Vagina (tissue), 2 donors: ENCODE measurements around the gene TBC1D22A. TPM values are rescaled to one million over a fixed set of nuclear protein-coding genes. Genes with fewer than 3 reads are reported as not detected.

ENCODE experiments used
- DNase-seq, 2 donors: peaks; one replicate each; pipeline ENCODE4 v3.0.0-alpha.2; 2017; ENCODE audit errors: extremely low spot score in 2 of 2
- H3K27ac ChIP-seq: fragments of 200-600 bp; sonication (generic); one replicate; pipeline ENCODE4 v1.5.1; 2019
- H3K27me3 ChIP-seq: fragments of 200-600 bp; sonication (generic); one replicate; pipeline ENCODE4 v1.5.1; 2019
- H3K36me3 ChIP-seq, 2 donors: fragments of 200-600 bp; sonication (generic); one replicate each; pipeline ENCODE4 v1.5.1; 2017 to 2019
- H3K4me1 ChIP-seq: fragments of 200-600 bp; sonication (generic); one replicate; pipeline ENCODE4 v1.5.1; 2019
- H3K4me3 ChIP-seq, 2 donors: fragments of 200-600 bp; sonication (generic); 1 replicate in 1 of 2; 2 replicates in 1 of 2; pipeline ENCODE4 v1.5.1; 2016 to 2019
- H3K9me3 ChIP-seq: fragments of 200-600 bp; sonication (generic); one replicate; pipeline ENCODE4 v1.5.1; 2019
- POLR2A ChIP-seq, 2 donors: fragments of 450-650 bp; IDR thresholded peaks; one replicate each; pipeline ENCODE4 v1.6.1; 2017; ENCODE audit warnings: antibody characterized with exemption in 2 of 2, mild to moderate bottlenecking in 2 of 2, moderate library complexity in 2 of 2
- POLR2AphosphoS5 ChIP-seq, 2 donors: sonication (generic); formaldehyde crosslinking; IDR thresholded peaks; one replicate each; pipeline ENCODE4 v1.9.0; 2017; ENCODE audit warnings: antibody characterized with exemption in 2 of 2, mild to moderate bottlenecking in 2 of 2, low read depth in 1 of 2; ENCODE audit not compliant: insufficient read depth in 1 of 2
- intact Hi-C: fragments of 100-400 bp; cut with DNase I; formaldehyde crosslinking; loops from one replicate; pipeline ENCODE4 v1.15.1; 2023
- total RNA-seq: library from RNA; depleted of rRNA; stranded (reverse); fragments of >200 nt; gene quantifications from one replicate; pipeline ENCODE4 v1.2.3, GENCODE V29; 2016
- TF ChIP-seq, protein P1 (sequence below), 3 experiments: fragments of 450-650 bp in 2 of 3; fragments of 200-600 bp in 1 of 3; sonication (generic) in 1 of 3; IDR thresholded peaks; one replicate each; pipeline ENCODE4 v1.5.1; 2017 to 2019; ENCODE audit warnings: antibody characterized with exemption in 3 of 3, mild to moderate bottlenecking in 2 of 3, moderate library complexity in 2 of 3

Gene TBC1D22A
- total RNA-seq, 1 donor from 2014 or later, result 38.3 TPM

- intact Hi-C loops, result no loop called here
These were observed 428.0 kb downstream of the TBC1D22A start for GRCh38 chr22:47190276-47190956.

GRCh38 chr22:47190957-47191670, 428.7 kb downstream of the TBC1D22A start:
- TF ChIP-seq, protein P1, sequence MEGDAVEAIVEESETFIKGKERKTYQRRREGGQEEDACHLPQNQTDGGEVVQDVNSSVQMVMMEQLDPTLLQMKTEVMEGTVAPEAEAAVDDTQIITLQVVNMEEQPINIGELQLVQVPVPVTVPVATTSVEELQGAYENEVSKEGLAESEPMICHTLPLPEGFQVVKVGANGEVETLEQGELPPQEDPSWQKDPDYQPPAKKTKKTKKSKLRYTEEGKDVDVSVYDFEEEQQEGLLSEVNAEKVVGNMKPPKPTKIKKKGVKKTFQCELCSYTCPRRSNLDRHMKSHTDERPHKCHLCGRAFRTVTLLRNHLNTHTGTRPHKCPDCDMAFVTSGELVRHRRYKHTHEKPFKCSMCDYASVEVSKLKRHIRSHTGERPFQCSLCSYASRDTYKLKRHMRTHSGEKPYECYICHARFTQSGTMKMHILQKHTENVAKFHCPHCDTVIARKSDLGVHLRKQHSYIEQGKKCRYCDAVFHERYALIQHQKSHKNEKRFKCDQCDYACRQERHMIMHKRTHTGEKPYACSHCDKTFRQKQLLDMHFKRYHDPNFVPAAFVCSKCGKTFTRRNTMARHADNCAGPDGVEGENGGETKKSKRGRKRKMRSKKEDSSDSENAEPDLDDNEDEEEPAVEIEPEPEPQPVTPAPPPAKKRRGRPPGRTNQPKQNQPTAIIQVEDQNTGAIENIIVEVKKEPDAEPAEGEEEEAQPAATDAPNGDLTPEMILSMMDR (IDR thresholded peaks at IDR 0.05), result no peak
- TF ChIP-seq POLR2AphosphoS5 (IDR thresholded peaks at IDR 0.05; ENCODE audit: insufficient read depth in 1 of 2, low read depth in 1 of 2) (no peak), POLR2A (IDR thresholded peaks at IDR 0.05) (no peak)
- intact Hi-C loops, result no loop called here

More at GRCh38 chr22:47190276-47190956, 428.0 kb downstream of the TBC1D22A start:
- no peaks in the 10 kb centered on the region for H3K36me3 ChIP-seq
- H3K27me3 ChIP-seq, result no peaks in the 10 kb centered on the region
- H3K4me3 ChIP-seq, result no peak overlapping the region
- no peak overlapping the region for H3K27ac ChIP-seq
- no peaks in the 10 kb centered on the region for H3K4me1 ChIP-seq
- no peaks in the 10 kb centered on the region for H3K9me3 ChIP-seq
- DNase-seq, result peak in 1 of 2 donors; percentile 49
- TF ChIP-seq, protein P1 (IDR thresholded peaks at IDR 0.05), result no peak
- TF ChIP-seq POLR2A (IDR thresholded peaks at IDR 0.05), result no peak
- no peak for TF ChIP-seq POLR2AphosphoS5 (IDR thresholded peaks at IDR 0.05; ENCODE audit: insufficient read depth in 1 of 2, low read depth in 1 of 2)

GRCh38 chr22:47191671-47192650, 429.5 kb downstream of the TBC1D22A start:
- intact Hi-C loops, result no loop called here

More at GRCh38 chr22:47190957-47191670, 428.7 kb downstream of the TBC1D22A start:
- Histone ChIP-seq H3K36me3 (no peaks in the 10 kb centered on the region), H3K27ac (no peak overlapping the region), H3K4me1 (no peaks in the 10 kb centered on the region), H3K9me3 (no peaks in the 10 kb centered on the region), H3K4me3 (no peak overlapping the region), H3K27me3 (no peaks in the 10 kb centered on the region)
- peak in 1 of 2 donors; percentile 81 for DNase-seq

DNA sequence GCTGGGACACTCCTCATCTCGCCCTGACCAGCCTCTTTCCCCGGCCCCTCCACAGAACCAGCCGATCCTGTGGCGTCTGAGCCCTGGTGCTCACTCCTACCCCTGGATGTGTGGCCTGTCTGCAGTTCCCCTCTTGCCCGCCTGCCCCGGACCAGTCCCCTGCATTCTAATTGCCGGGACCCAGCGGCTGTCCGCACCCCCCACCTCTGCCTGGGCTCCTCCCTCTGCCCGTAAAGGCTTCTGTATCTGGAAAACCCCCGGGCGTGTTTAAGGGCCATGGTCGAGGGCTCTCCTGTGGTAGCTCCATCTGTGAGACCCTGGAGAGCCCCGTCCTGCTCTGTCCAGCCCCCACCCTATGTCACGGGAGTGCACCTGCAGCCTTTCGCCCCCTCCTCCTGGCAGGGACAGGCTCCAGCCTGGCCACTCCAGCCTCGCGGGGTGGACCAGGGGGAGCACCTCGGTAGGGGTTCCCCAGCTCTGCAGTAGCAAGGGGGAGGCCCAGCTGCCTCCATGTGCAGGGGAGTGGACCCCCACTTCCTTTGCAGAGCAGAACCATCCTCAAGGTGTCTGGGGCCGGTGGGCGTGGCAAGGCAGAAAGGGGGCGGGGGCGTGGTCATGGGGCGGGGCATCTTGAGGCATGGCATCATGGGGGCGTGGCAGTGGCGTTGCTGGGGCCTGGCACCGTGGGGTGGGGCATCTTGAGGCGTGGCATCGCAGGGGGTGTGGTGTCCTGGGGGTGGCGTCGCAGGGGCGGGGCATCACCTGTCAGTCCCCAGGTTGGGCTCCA, 430.4 kb downstream of the TBC1D22A start:
- Histone ChIP-seq H3K9me3 (no peaks in the 10 kb centered on the region), H3K4me1 (no peaks in the 10 kb centered on the region), H3K4me3 (no peak overlapping the region), H3K36me3 (no peaks in the 10 kb centered on the region), H3K27me3 (no peaks in the 10 kb centered on the region), H3K27ac (no peak overlapping the region)
- intact Hi-C loops, result no loop called here
- TF ChIP-seq, protein P1 (IDR thresholded peaks at IDR 0.05), result no peak
- no peak for TF ChIP-seq POLR2A (IDR thresholded peaks at IDR 0.05)
- no peak for TF ChIP-seq POLR2AphosphoS5 (IDR thresholded peaks at IDR 0.05; ENCODE audit: insufficient read depth in 1 of 2, low read depth in 1 of 2)
- peak; percentile 79 to 92 for DNase-seq

More at GRCh38 chr22:47191671-47192650, 429.5 kb downstream of the TBC1D22A start:
- Histone ChIP-seq H3K27me3 (no peaks in the 10 kb centered on the region), H3K27ac (no peak overlapping the region), H3K36me3 (no peaks in the 10 kb centered on the region), H3K9me3 (no peaks in the 10 kb centered on the region), H3K4me3 (no peak overlapping the region), H3K4me1 (no peaks in the 10 kb centered on the region)
- DNase-seq, result peak in 1 of 2 donors; percentile 70
- TF ChIP-seq POLR2AphosphoS5 (IDR thresholded peaks at IDR 0.05; ENCODE audit: insufficient read depth in 1 of 2, low read depth in 1 of 2), result no peak
